ENCODE data around the gene RHBDD1. TPM values are rescaled to one million over a fixed set of nuclear protein-coding genes. Genes with fewer than 3 reads are reported as not detected.
A peak's percentile ranks its signal among the peaks of the same experiment; 100 is the strongest.

The RHBDD1 gene
- total RNA-seq, 1 donor = 38.9 TPM

- peak; percentile 86 for DNase-seq (ENCODE audit: low read depth)
- peak overlapping the region; percentile 70 for H3K4me3 ChIP-seq (ENCODE audit: low read depth, low read length)
- TF ChIP-seq, protein P1, sequence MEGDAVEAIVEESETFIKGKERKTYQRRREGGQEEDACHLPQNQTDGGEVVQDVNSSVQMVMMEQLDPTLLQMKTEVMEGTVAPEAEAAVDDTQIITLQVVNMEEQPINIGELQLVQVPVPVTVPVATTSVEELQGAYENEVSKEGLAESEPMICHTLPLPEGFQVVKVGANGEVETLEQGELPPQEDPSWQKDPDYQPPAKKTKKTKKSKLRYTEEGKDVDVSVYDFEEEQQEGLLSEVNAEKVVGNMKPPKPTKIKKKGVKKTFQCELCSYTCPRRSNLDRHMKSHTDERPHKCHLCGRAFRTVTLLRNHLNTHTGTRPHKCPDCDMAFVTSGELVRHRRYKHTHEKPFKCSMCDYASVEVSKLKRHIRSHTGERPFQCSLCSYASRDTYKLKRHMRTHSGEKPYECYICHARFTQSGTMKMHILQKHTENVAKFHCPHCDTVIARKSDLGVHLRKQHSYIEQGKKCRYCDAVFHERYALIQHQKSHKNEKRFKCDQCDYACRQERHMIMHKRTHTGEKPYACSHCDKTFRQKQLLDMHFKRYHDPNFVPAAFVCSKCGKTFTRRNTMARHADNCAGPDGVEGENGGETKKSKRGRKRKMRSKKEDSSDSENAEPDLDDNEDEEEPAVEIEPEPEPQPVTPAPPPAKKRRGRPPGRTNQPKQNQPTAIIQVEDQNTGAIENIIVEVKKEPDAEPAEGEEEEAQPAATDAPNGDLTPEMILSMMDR (IDR thresholded peaks at IDR 0.05; ENCODE audit: insufficient read depth, low read depth, low read length) = peak; percentile 27
Measured at GRCh38 chr2:226791487-226792081, 44.3 kb upstream of the RHBDD1 start.

- H3K4me3 ChIP-seq (ENCODE audit: low read depth, low read length) = peak overlapping the region; percentile 70
- peak; percentile 44 for DNase-seq (ENCODE audit: low read depth)
- TF ChIP-seq, protein P1 (IDR thresholded peaks at IDR 0.05; ENCODE audit: insufficient read depth, low read depth, low read length) = no peak
Measured at GRCh38 chr2:226792155-226792881, 43.5 kb upstream of the RHBDD1 start.

GRCh38 chr2:226793646-226794045, 42.2 kb upstream of the RHBDD1 start:
- TF ChIP-seq, protein P1 (IDR thresholded peaks at IDR 0.05; ENCODE audit: insufficient read depth, low read depth, low read length) = no peak
- H3K4me3 ChIP-seq (ENCODE audit: low read depth, low read length) = peak overlapping the region; percentile 70
- DNase-seq (ENCODE audit: low read depth) = peak; percentile 39

GRCh38 chr2:226794196-226794661, 41.6 kb upstream of the RHBDD1 start:
- TF ChIP-seq, protein P1 (IDR thresholded peaks at IDR 0.05; ENCODE audit: insufficient read depth, low read depth, low read length) = no peak
- DNase-seq (ENCODE audit: low read depth) = peak; percentile 80
- peak overlapping the region; percentile 70 for H3K4me3 ChIP-seq (ENCODE audit: low read depth, low read length)

DNA sequence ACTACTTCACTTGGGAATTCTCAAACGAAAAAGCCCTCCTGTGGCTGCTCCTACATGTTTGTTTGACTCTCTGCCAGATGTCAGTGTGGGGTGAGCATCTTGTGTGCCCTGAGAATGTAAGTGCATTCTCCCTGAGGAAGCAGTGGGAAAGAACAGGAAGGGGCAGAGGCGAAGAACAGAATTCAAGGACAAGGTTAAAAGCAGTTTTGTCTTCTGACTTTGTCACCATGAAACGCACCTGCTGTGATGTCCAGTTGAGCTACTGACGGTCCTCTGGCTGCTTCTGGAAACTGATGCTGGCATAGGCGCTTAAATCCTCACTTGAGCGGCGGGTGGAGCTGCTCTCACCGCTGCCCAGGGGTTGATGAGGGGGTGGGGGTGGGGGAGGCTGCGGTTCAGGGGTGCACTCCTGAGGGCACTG, 41.1 kb upstream of the RHBDD1 start:
- TF ChIP-seq, protein P1 (IDR thresholded peaks at IDR 0.05; ENCODE audit: insufficient read depth, low read depth, low read length) = no peak
- H3K4me3 ChIP-seq (ENCODE audit: low read depth, low read length) = peak overlapping the region; percentile 70
- DNase-seq (ENCODE audit: low read depth) = peak; percentile 89

- H3K4me3 ChIP-seq (ENCODE audit: low read depth, low read length) = peak overlapping the region; percentile 70
- TF ChIP-seq, protein P1 (IDR thresholded peaks at IDR 0.05; ENCODE audit: insufficient read depth, low read depth, low read length) = peak; percentile 17
- DNase-seq (ENCODE audit: low read depth) = peak; percentile 40
Measured at GRCh38 chr2:226795281-226796011, 40.4 kb upstream of the RHBDD1 start.

Measured in fibroblast of villous mesenchyme (primary cell).